ENCODE results near the gene WDR86.

WDR86 gene

DNA sequence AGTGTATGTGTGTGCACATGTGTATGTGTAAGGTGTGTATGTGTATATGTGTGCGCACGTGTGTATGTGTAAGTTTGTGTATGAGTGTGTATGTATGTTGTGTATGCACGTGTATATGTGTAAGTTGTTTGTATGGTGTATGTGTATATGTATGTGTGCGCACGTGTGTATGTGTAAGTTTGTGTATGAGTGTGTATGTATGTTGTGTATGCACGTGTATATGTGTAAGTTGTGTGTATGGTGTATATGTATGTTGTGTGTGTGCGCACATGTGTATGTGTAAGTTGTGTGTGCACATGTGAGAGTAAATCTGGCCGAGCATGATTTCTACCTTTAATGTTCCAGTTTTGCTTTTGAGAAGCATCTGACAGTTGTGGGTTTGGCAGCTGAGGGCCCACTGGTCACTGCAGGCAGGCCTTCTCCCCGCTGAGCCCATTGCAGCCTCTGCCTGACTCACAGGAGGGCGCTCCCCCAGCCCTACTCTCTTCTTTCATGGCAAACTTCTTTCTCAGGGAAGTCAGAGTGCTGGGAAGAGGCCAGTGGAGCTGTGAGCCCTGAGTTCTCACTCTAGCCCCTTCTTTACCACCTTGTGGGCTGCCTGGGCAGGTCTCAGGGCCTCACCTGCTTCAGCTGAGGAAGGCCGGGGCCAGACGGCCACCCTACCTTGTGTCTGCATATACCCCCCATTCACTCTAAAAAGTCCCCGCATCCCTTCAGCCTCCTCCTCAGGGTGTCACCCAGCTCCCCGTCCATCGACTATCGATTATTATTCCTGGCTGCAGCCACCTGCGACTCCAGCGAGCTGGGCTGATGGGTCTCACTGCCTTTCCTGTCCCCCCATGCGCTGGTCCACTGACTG lies 11.2 kb downstream of the WDR86 start:
- WGBS, 2 experiments: 88 to 90% methylated on average over 19 of the region's 19 CpGs

DNA sequence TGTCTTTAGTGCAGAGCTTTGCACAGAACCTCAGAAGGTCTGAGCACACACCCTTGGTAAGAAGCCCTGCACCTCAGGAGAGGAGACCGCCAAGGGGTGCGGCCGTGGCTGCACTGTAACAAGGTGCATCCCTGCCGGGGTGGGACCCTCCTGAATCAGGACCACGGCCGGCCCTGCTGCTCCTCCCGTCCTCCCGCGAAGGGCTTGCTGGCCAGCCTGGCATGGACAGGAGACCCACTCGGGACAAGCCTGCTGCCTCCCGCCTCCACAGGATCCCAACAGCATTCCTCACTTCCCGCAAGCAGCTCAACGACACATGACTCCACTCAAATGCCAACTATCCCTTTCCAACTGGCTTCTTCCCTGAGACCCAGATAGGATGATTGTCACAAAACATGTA lies 12.8 kb downstream of the WDR86 start:
- H3K27ac ChIP-seq (ENCODE audit: insufficient read depth, low read depth, low read length, poor library complexity, severe bottlenecking): no peak overlapping the region
- H3K36me3 ChIP-seq (ENCODE audit: control insufficient read depth, insufficient read depth, low read length): no peaks in the 10 kb centered on the region
- peaks cover 19% of the 10 kb centered on the region for H3K4me1 ChIP-seq (ENCODE audit: control insufficient read depth, insufficient read depth, low read length)
- WGBS, 2 experiments: 92% methylated on average over 13 of the region's 13 CpGs
- no peak overlapping the region for H3K4me3 ChIP-seq (ENCODE audit: insufficient read depth, low read depth, low read length)
- no peaks in the 10 kb centered on the region for H3K9me3 ChIP-seq (ENCODE audit: control insufficient read depth, low read length)
- no peaks in the 10 kb centered on the region for H3K27me3 ChIP-seq (ENCODE audit: control insufficient read depth, insufficient read depth, low read length, poor library complexity, severe bottlenecking)

More for the DNA sequence above, 11.2 kb downstream of the WDR86 start:
- no peaks in the 10 kb centered on the region for H3K9me3 ChIP-seq (ENCODE audit: control insufficient read depth, low read length)
- H3K4me3 ChIP-seq (ENCODE audit: insufficient read depth, low read depth, low read length): no peak overlapping the region
- H3K27ac ChIP-seq (ENCODE audit: insufficient read depth, low read depth, low read length, poor library complexity, severe bottlenecking): no peak overlapping the region
- H3K27me3 ChIP-seq (ENCODE audit: control insufficient read depth, insufficient read depth, low read length, poor library complexity, severe bottlenecking): no peaks in the 10 kb centered on the region
- H3K36me3 ChIP-seq (ENCODE audit: control insufficient read depth, insufficient read depth, low read length): no peaks in the 10 kb centered on the region
- peaks cover 9% of the 10 kb centered on the region for H3K4me1 ChIP-seq (ENCODE audit: control insufficient read depth, insufficient read depth, low read length)

DNA sequence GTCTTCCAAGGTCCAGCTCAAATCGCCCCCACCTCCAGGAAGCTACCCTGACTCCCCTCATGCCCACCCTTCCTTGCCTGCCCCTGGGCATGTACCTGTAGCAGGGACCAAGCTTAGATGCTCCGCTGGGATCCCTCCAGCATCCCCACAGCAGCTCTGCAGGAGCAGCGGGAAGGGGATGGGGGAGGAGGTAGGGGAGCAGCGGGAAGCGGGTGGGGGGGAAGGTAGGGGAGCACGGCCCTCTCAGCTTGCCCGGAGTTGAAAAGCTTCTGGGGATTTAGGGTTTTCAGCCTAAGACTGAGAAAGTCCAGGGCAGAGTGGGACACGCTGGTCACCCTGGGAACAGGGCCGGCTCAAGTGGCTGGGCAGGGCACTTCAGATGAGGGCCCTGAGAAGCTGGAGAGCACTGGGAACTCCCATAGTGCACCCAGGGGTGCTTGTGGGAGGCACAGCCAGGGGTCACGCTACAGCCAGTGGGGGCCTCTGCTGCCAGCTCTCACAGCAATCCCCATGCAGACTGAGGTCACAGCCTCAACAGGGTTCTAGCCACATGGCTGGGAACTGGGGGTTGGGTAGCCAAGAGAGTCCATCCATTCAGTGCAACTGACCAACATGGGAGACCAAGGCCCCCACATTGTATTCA lies 13.4 kb downstream of the WDR86 start:
- no peaks in the 10 kb centered on the region for H3K9me3 ChIP-seq (ENCODE audit: control insufficient read depth, low read length)
- H3K4me3 ChIP-seq (ENCODE audit: insufficient read depth, low read depth, low read length): no peak overlapping the region
- H3K27me3 ChIP-seq (ENCODE audit: control insufficient read depth, insufficient read depth, low read length, poor library complexity, severe bottlenecking): no peaks in the 10 kb centered on the region
- WGBS, 2 experiments: 81 to 83% methylated on average over 10 of the region's 10 CpGs
- H3K4me1 ChIP-seq (ENCODE audit: control insufficient read depth, insufficient read depth, low read length): peaks cover 20% of the 10 kb centered on the region
- H3K27ac ChIP-seq (ENCODE audit: insufficient read depth, low read depth, low read length, poor library complexity, severe bottlenecking): no peak overlapping the region
- no peaks in the 10 kb centered on the region for H3K36me3 ChIP-seq (ENCODE audit: control insufficient read depth, insufficient read depth, low read length)

DNA sequence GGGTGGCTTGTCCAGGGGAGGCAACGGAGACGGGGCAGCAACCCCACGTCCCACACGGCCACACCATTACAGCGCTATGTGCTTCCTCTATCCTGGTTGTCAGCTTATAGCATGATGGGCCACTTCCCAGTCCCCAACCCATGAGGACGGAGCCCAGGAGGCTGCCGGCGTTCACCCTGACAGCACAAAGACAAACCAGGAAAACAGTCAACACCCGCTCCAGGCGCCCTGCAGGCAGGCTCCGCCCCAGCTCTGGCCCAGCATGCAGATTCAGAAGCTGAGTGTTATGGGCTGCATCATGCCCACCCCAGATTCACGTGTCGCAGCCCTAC lies 14.8 kb downstream of the WDR86 start:
- Histone ChIP-seq H3K36me3 (ENCODE audit: control insufficient read depth, insufficient read depth, low read length) (no peaks in the 10 kb centered on the region), H3K4me1 (ENCODE audit: control insufficient read depth, insufficient read depth, low read length) (peaks cover 20% of the 10 kb centered on the region), H3K4me3 (ENCODE audit: insufficient read depth, low read depth, low read length) (no peak overlapping the region), H3K27me3 (ENCODE audit: control insufficient read depth, insufficient read depth, low read length, poor library complexity, severe bottlenecking) (no peaks in the 10 kb centered on the region), H3K9me3 (ENCODE audit: control insufficient read depth, low read length) (no peaks in the 10 kb centered on the region), H3K27ac (ENCODE audit: insufficient read depth, low read depth, low read length, poor library complexity, severe bottlenecking) (no peak overlapping the region)
- 64 to 66% methylated on average over 13 of the region's 13 CpGs for WGBS, 2 experiments

DNA sequence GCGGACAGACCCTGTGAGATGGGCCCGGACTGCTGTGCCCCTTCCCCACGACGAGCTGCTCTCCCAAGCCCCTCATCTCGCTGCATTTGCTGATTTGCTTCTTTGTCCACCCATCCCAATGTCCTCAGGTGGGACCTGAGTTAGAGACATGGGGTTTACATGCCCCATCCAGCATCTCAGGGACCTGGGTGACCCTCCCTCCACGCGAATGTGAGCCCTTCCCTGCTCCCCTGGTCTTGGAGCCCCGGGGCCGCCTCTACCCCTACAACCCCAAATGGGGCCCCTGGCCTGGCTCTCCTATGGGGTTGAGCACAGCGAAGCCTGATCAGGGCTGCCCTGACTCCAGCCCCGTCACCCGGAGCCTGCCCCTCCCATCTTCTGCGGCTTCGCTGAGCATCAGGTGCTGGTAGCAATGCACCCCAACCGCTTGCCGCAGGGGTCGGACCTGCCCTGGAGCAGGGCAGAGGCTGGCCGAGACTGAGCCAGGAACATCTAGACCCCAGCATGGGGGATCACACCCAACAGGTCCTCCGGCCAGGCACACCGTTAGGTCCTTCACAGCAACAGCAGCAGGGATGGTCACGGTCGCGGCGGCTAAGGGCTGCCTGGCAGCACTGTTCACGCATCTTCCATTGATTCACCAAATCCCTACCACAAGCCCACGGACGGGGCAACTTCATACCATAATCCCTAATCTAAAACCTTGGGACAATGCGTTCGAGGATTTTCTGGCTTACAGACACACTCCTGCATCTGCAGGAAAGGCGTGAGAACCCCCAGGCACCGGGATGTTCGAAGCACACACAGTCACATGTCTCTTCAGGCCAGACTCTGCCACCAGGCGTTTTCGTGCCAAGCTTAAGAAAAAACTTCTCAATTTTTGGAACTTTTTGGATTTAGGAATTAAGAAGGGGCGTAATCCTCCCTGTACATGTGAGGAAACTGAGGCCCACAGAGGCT lies 15.5 kb downstream of the WDR86 start:
- Histone ChIP-seq H3K9me3 (ENCODE audit: control insufficient read depth, low read length) (no peaks in the 10 kb centered on the region), H3K27me3 (ENCODE audit: control insufficient read depth, insufficient read depth, low read length, poor library complexity, severe bottlenecking) (no peaks in the 10 kb centered on the region), H3K4me1 (ENCODE audit: control insufficient read depth, insufficient read depth, low read length) (peaks cover 20% of the 10 kb centered on the region), H3K27ac (ENCODE audit: insufficient read depth, low read depth, low read length, poor library complexity, severe bottlenecking) (no peak overlapping the region), H3K36me3 (ENCODE audit: control insufficient read depth, insufficient read depth, low read length) (no peaks in the 10 kb centered on the region), H3K4me3 (ENCODE audit: insufficient read depth, low read depth, low read length) (no peak overlapping the region)
- 93% methylated on average over 35 of the region's 35 CpGs for WGBS, 2 experiments

DNA sequence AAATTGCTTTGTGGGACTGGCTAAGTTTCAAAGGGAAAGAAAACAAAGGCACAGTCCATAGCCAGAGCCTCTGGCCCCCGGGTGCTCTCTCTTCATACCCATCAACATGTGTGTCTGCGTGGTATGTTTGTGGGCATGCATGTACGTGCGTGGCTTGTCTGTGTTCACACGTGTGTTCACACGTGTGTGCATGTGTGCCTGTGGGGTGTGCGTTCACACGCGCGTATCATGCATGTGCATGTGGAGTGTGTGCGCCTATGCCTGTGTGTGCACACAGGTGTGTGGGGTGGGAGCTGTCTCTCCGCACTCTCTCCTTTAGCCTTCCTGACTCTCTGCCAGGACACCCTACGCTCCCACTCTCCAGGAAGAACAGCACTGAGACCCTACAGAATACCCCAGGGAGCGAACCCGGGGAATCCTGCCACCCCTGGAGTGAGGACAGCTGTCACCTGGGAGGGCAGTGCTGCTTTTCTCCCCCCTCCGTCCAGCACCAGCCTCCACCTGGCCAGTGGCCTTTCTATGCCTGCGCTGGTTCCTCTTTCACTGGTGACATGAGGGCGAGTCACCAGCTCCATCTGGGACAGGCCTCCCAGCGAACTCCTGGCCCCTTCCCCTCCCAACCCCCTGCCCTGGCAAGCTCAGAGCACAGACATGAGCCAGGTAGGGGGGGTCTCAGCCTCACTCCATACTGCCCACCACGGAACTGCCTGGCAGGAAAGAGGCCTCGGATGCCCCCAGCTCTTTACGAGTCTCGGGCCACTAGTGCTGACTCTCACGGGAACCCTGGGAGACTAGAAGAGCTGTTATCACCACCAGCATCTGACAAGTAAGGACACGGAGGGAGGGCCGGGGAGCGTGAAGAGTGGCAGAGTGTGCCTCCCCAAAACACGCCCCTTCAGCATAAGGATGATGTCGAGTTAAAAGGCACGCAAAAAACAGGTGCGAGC lies 16.5 kb downstream of the WDR86 start:
- H3K4me3 ChIP-seq (ENCODE audit: insufficient read depth, low read depth, low read length): no peak overlapping the region

DNA sequence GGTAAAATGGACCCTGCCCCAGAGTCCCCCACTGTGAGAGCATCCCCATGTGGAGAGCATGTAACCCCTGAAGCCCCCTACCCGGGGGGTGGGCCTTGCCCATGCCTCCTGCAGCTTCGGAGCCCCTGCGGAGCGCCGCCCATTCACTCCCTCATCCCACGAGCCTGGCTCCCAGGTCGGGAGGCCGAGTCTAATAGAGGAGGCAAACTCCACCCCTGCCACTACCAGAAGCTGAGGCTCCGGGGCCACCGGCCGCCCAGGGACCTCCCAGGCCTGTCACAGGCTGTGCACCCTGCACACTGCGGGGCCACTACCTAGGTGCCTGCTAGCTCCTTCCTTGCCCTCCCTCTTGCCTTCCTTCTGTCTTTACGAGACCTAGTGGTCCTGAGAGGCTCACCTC lies 17.4 kb downstream of the WDR86 start:
- 81 to 85% methylated on average over 13 of the region's 13 CpGs for WGBS, 2 experiments
- Histone ChIP-seq H3K4me1 (ENCODE audit: control insufficient read depth, insufficient read depth, low read length) (peaks cover 20% of the 10 kb centered on the region), H3K9me3 (ENCODE audit: control insufficient read depth, low read length) (no peaks in the 10 kb centered on the region), H3K27ac (ENCODE audit: insufficient read depth, low read depth, low read length, poor library complexity, severe bottlenecking) (no peak overlapping the region), H3K27me3 (ENCODE audit: control insufficient read depth, insufficient read depth, low read length, poor library complexity, severe bottlenecking) (no peaks in the 10 kb centered on the region), H3K36me3 (ENCODE audit: control insufficient read depth, insufficient read depth, low read length) (no peaks in the 10 kb centered on the region), H3K4me3 (ENCODE audit: insufficient read depth, low read depth, low read length) (no peak overlapping the region)

More for the DNA sequence above, 16.5 kb downstream of the WDR86 start:
- Histone ChIP-seq H3K27ac (ENCODE audit: insufficient read depth, low read depth, low read length, poor library complexity, severe bottlenecking) (no peak overlapping the region), H3K36me3 (ENCODE audit: control insufficient read depth, insufficient read depth, low read length) (no peaks in the 10 kb centered on the region), H3K27me3 (ENCODE audit: control insufficient read depth, insufficient read depth, low read length, poor library complexity, severe bottlenecking) (no peaks in the 10 kb centered on the region), H3K9me3 (ENCODE audit: control insufficient read depth, low read length) (no peaks in the 10 kb centered on the region), H3K4me1 (ENCODE audit: control insufficient read depth, insufficient read depth, low read length) (peaks cover 20% of the 10 kb centered on the region)
- 93% methylated on average over 31 of the region's 31 CpGs for WGBS, 2 experiments

DNA sequence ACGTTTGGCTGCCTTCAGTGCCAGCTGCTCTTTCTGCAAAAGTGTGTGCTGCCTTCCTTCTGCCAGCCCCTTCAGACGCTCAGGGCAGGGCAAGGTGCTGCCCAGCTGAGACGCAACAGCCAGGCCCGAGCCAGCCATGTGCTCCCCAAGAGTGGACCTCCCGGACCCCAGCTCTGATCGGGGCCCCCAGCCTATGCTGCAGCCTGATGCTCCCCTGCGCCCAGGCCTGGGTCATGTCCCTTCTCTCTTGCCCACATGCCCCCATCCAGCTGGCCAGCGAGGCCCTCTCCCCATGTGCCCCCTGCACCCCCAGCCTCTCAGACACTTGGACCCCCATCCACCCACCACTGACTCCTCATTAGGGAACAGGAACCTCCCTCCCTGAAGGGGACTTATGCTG lies 17.8 kb downstream of the WDR86 start:
- Histone ChIP-seq H3K9me3 (ENCODE audit: control insufficient read depth, low read length) (no peaks in the 10 kb centered on the region), H3K4me1 (ENCODE audit: control insufficient read depth, insufficient read depth, low read length) (peaks cover 20% of the 10 kb centered on the region), H3K27me3 (ENCODE audit: control insufficient read depth, insufficient read depth, low read length, poor library complexity, severe bottlenecking) (peaks cover 3% of the 10 kb centered on the region), H3K36me3 (ENCODE audit: control insufficient read depth, insufficient read depth, low read length) (no peaks in the 10 kb centered on the region), H3K27ac (ENCODE audit: insufficient read depth, low read depth, low read length, poor library complexity, severe bottlenecking) (no peak overlapping the region), H3K4me3 (ENCODE audit: insufficient read depth, low read depth, low read length) (no peak overlapping the region)
- WGBS, 2 experiments: 90 to 93% methylated on average over 8 of the region's 8 CpGs

DNA sequence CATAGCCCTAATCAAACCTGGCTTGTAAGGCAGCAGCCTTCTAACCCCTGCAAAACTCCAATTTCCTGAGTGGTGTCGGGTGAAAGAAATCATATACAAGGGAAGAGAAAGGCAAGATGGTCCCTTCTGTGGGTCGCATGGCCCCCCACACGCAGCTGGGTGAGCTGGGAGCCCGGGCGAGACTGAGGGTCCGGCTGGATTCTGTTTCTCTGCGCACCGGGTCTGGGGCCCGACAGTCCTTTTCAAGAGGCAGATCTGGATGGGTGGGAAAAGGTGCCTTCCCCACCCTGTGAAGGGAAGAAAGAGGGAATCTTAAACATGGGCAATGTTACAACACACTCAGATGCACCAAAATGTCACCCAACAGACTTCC lies 18.5 kb downstream of the WDR86 start:
- H3K4me1 ChIP-seq (ENCODE audit: control insufficient read depth, insufficient read depth, low read length): peaks cover 20% of the 10 kb centered on the region
- no peak overlapping the region for H3K4me3 ChIP-seq (ENCODE audit: insufficient read depth, low read depth, low read length)
- H3K36me3 ChIP-seq (ENCODE audit: control insufficient read depth, insufficient read depth, low read length): no peaks in the 10 kb centered on the region
- no peak overlapping the region for H3K27ac ChIP-seq (ENCODE audit: insufficient read depth, low read depth, low read length, poor library complexity, severe bottlenecking)
- peaks cover 4% of the 10 kb centered on the region for H3K27me3 ChIP-seq (ENCODE audit: control insufficient read depth, insufficient read depth, low read length, poor library complexity, severe bottlenecking)
- 94% methylated on average over 9 of the region's 9 CpGs for WGBS, 2 experiments
- H3K9me3 ChIP-seq (ENCODE audit: control insufficient read depth, low read length): no peaks in the 10 kb centered on the region

Data from ectodermal cell (in vitro differentiated cells).